Ovary (tissue), 3 donors: Measurements from ENCODE around the gene CRYGN.

Experiments
- POLR2A ChIP-seq: fragments of 450-650 bp; IDR thresholded peaks from one replicate; pipeline ENCODE4 v1.6.1; 2017; ENCODE audit warnings: antibody characterized with exemption, mild to moderate bottlenecking, moderate library complexity
- TF ChIP-seq, protein P1 (sequence below), 3 donors: fragments of 450-650 bp in 2 of 3; fragments of 200-600 bp in 1 of 3; IDR thresholded peaks; one replicate each; pipeline versions ENCODE4 v1.5.1 to v1.8.0; 2016 to 2022; ENCODE audit warnings: antibody characterized with exemption in 3 of 3, mild to moderate bottlenecking in 1 of 3
- donor health status: DM: no; HTN: no; CAD: no.

DNA sequence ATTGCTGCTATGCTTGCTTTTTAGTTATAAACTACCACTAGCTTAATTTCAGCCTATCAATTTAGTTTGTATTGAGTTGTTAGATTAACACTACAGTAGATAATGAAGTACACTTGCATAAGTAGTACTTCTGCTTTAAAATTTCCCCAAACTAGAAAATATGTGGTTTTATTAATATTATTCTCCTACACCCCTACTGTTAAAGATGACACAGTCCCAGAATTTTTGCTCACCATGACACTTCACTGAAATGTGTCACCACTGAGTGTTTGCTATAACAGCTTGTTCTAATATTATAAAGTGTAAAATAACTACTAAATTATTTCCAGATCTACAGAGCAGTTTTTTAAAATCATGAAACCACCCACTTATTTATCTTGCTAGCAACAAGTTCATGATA is 48.2 kb upstream of the CRYGN start:
- TF ChIP-seq, protein P1, sequence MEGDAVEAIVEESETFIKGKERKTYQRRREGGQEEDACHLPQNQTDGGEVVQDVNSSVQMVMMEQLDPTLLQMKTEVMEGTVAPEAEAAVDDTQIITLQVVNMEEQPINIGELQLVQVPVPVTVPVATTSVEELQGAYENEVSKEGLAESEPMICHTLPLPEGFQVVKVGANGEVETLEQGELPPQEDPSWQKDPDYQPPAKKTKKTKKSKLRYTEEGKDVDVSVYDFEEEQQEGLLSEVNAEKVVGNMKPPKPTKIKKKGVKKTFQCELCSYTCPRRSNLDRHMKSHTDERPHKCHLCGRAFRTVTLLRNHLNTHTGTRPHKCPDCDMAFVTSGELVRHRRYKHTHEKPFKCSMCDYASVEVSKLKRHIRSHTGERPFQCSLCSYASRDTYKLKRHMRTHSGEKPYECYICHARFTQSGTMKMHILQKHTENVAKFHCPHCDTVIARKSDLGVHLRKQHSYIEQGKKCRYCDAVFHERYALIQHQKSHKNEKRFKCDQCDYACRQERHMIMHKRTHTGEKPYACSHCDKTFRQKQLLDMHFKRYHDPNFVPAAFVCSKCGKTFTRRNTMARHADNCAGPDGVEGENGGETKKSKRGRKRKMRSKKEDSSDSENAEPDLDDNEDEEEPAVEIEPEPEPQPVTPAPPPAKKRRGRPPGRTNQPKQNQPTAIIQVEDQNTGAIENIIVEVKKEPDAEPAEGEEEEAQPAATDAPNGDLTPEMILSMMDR (IDR thresholded peaks at IDR 0.05): no peak
- no peak for TF ChIP-seq POLR2A
